Smooth muscle cell (in vitro differentiated cells): ENCODE measurements around the gene MUC22. TPM values are rescaled to one million over a fixed set of nuclear protein-coding genes. Genes with fewer than 3 reads are reported as not detected.

Source experiments
- DNase-seq: peaks from one replicate; lab custom pipeline; 2025; ENCODE audit not compliant: unreplicated experiment; lab: John Stamatoyannopoulos, UW
- H2AFZ ChIP-seq: fragments of 200-600 bp; sonication (generic); 2 replicates; pipeline ENCODE4 v1.6.0; 2016; ENCODE audit warnings: antibody characterized with exemption, low read depth, mild to moderate bottlenecking
- H3F3A ChIP-seq: fragments of 200-600 bp; sonication (generic); 2 replicates; pipeline ENCODE4 v1.6.0; 2017; ENCODE audit warnings: antibody characterized with exemption, low read depth
- H3K27ac ChIP-seq: fragments of 200-600 bp; sonication (generic); 2 replicates; pipeline ENCODE4 v1.5.1; 2016; ENCODE audit warnings: low read depth, mild to moderate bottlenecking
- H3K27me3 ChIP-seq: fragments of 200-600 bp; sonication (generic); 2 replicates; pipeline ENCODE4 v1.6.1; 2016; ENCODE audit warnings: low read depth, mild to moderate bottlenecking
- H3K36me3 ChIP-seq: fragments of 200-600 bp; sonication (generic); 2 replicates; pipeline ENCODE4 v1.5.1; 2016; ENCODE audit warnings: low read depth
- H3K4me1 ChIP-seq: fragments of 200-600 bp; sonication (generic); 2 replicates; pipeline ENCODE4 v1.5.1; 2016; ENCODE audit warnings: low read depth
- H3K4me2 ChIP-seq: fragments of 200-600 bp; sonication (generic); 2 replicates; pipeline ENCODE4 v1.6.0; 2016; ENCODE audit warnings: mild to moderate bottlenecking
- H3K4me3 ChIP-seq: fragments of 200-600 bp; sonication (generic); 2 replicates; pipeline ENCODE4 v1.5.1; 2016; ENCODE audit warnings: mild to moderate bottlenecking
- H3K79me2 ChIP-seq: fragments of 200-600 bp; sonication (generic); 2 replicates; pipeline ENCODE4 v1.6.0; 2016; ENCODE audit warnings: low read depth, mild to moderate bottlenecking
- H3K9ac ChIP-seq: fragments of 200-600 bp; sonication (generic); 2 replicates; pipeline ENCODE4 v1.6.0; 2016; ENCODE audit warnings: low read depth
- H3K9me3 ChIP-seq: fragments of 200-600 bp; sonication (generic); replicated peaks from 2 replicates; pipeline ENCODE4 v1.5.1; 2016; ENCODE audit warnings: low read depth
- H4K20me1 ChIP-seq: fragments of 200-600 bp; sonication (generic); 2 replicates; pipeline ENCODE4 v1.6.0; 2016; ENCODE audit warnings: low read depth
- WGBS: methylation state at CpG from one replicate; pipeline ENCODE4 v1.1.7; 2016; ENCODE audit warnings: low lambda C conversion rate; 5-methylcytosine and 5-hydroxymethylcytosine counted together
- polyA plus RNA-seq: library from polyadenylated mRNA; unstranded; fragments of >200 nt; fragmentation: Nextera tagmentation; extraction: Ambion mirVana; gene quantifications from 2 replicates; pipeline ENCODE4 v1.2.1, GENCODE V29; 2016
- total RNA-seq: library from RNA; depleted of rRNA; stranded (reverse); fragments of >200 nt; gene quantifications from 2 replicates; pipeline ENCODE4 v1.2.3, GENCODE V29; 2014
- TF ChIP-seq, protein P1 (sequence below): fragments of 200-600 bp; sonication (generic); IDR thresholded peaks from 2 replicates; pipeline ENCODE4 v1.5.1; 2017; ENCODE audit warnings: borderline replicate concordance, mild to moderate bottlenecking, antibody characterized with exemption; ENCODE audit not compliant: insufficient read depth, poor library complexity, severe bottlenecking

The MUC22 gene
- total and polyA plus RNA-seq, 2 experiments from 2014 or later, result not detected

DNA sequence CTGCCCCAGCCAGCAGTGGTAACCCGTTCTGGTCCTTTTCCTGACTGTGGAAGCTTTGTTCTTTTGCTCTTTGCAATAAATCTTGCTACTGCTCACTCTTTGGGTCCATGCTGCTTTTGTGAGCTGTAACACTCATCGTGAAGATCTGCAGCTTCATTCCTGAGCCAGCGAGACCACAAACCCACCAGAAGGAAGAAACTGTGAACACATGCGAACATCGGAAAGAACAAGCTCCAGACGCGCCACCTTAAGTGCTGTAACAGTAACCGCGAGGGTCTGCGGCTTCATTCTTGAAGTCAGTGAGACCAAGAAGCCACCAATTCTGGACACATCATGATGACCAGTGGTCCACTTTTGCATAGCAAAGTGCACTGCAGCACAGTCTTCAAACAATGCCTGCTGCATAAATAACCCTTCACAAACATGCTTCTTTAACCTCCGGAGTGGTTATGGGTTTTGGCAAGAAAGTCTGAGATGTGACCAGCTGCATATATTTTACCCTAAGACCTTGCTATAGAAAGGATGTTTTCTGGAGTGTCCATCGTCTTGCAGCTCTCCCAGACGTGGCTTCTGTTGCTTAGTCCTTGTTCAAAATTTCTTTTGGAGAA is 8.9 kb upstream of the MUC22 start:
- no peaks in the 10 kb centered on the region for H3F3A ChIP-seq
- no peaks in the 10 kb centered on the region for H3K9me3 ChIP-seq
- H3K4me2 ChIP-seq, result no peak overlapping the region
- TF ChIP-seq, protein P1, sequence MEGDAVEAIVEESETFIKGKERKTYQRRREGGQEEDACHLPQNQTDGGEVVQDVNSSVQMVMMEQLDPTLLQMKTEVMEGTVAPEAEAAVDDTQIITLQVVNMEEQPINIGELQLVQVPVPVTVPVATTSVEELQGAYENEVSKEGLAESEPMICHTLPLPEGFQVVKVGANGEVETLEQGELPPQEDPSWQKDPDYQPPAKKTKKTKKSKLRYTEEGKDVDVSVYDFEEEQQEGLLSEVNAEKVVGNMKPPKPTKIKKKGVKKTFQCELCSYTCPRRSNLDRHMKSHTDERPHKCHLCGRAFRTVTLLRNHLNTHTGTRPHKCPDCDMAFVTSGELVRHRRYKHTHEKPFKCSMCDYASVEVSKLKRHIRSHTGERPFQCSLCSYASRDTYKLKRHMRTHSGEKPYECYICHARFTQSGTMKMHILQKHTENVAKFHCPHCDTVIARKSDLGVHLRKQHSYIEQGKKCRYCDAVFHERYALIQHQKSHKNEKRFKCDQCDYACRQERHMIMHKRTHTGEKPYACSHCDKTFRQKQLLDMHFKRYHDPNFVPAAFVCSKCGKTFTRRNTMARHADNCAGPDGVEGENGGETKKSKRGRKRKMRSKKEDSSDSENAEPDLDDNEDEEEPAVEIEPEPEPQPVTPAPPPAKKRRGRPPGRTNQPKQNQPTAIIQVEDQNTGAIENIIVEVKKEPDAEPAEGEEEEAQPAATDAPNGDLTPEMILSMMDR, result no peak
- no peaks in the 10 kb centered on the region for H3K79me2 ChIP-seq
- DNase-seq, result no peak
- H3K9ac ChIP-seq, result no peak overlapping the region
- no peaks in the 10 kb centered on the region for H3K4me1 ChIP-seq
- no peak overlapping the region for H3K27ac ChIP-seq
- H3K4me3 ChIP-seq, result no peak overlapping the region
- 76% methylated on average over 13 of the region's 13 CpGs for WGBS
- H2AFZ ChIP-seq, result no peak overlapping the region
- no peaks in the 10 kb centered on the region for H4K20me1 ChIP-seq
- H3K27me3 ChIP-seq, result no peaks in the 10 kb centered on the region
- H3K36me3 ChIP-seq, result no peaks in the 10 kb centered on the region

DNA sequence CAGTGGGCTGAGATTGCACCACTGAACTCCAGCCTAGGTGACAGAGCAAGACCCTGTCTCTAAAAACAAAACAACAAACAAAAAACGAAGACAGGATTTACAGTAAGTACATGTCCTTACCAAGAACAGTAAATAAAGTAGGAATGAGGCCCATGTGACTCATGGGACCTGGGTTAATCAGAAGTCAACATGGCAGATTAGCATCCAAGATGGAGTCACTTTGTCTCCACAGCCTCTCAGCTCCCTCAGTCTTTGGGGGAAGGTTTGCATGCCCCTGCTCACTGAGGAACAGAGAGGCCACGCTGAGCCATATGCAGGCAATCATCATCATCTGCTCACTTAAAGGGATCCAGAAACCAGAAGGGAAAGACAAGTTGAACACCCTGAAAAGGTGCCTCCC is 7.8 kb upstream of the MUC22 start:
- Histone ChIP-seq H3K27me3 (no peaks in the 10 kb centered on the region), H2AFZ (no peak overlapping the region)

GRCh38 chr6:31004794-31005193 is 5.5 kb upstream of the MUC22 start:
- H3K4me3 ChIP-seq, result no peak overlapping the region
- TF ChIP-seq, protein P1, result no peak
- H2AFZ ChIP-seq, result no peak overlapping the region
- no peak overlapping the region for H3K9ac ChIP-seq
- no peak for DNase-seq
- no peak overlapping the region for H3K4me2 ChIP-seq
- no peaks in the 10 kb centered on the region for H3K79me2 ChIP-seq
- H3F3A ChIP-seq, result peaks cover 9% of the 10 kb centered on the region
- 87% methylated on average over 4 of the region's 4 CpGs for WGBS
- no peaks in the 10 kb centered on the region for H4K20me1 ChIP-seq
- no peaks in the 10 kb centered on the region for H3K4me1 ChIP-seq
- no peaks in the 10 kb centered on the region for H3K27me3 ChIP-seq
- no peaks in the 10 kb centered on the region for H3K9me3 ChIP-seq
- no peaks in the 10 kb centered on the region for H3K36me3 ChIP-seq
- no peak overlapping the region for H3K27ac ChIP-seq

More for the DNA sequence above, 7.8 kb upstream of the MUC22 start:
- Histone ChIP-seq H3K36me3 (no peaks in the 10 kb centered on the region), H3K79me2 (no peaks in the 10 kb centered on the region), H3K4me3 (no peak overlapping the region), H3K27ac (no peak overlapping the region), H3K9me3 (no peaks in the 10 kb centered on the region), H3F3A (peaks cover 4% of the 10 kb centered on the region), H3K9ac (no peak overlapping the region), H3K4me2 (no peak overlapping the region), H4K20me1 (no peaks in the 10 kb centered on the region), H3K4me1 (no peaks in the 10 kb centered on the region)
- 51% methylated on average over 2 of the region's 2 CpGs for WGBS
- DNase-seq, result no peak
- TF ChIP-seq, protein P1, result no peak
